ENCODE results near the gene OGFRL1.

- TF ChIP-seq, protein P1, sequence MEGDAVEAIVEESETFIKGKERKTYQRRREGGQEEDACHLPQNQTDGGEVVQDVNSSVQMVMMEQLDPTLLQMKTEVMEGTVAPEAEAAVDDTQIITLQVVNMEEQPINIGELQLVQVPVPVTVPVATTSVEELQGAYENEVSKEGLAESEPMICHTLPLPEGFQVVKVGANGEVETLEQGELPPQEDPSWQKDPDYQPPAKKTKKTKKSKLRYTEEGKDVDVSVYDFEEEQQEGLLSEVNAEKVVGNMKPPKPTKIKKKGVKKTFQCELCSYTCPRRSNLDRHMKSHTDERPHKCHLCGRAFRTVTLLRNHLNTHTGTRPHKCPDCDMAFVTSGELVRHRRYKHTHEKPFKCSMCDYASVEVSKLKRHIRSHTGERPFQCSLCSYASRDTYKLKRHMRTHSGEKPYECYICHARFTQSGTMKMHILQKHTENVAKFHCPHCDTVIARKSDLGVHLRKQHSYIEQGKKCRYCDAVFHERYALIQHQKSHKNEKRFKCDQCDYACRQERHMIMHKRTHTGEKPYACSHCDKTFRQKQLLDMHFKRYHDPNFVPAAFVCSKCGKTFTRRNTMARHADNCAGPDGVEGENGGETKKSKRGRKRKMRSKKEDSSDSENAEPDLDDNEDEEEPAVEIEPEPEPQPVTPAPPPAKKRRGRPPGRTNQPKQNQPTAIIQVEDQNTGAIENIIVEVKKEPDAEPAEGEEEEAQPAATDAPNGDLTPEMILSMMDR (IDR thresholded peaks at IDR 0.05; ENCODE audit: poor library complexity) = no peak
- TF ChIP-seq EZH2 (IDR thresholded peaks at IDR 0.05; ENCODE audit: borderline replicate concordance) (no peak), EZH2phosphoT487 (IDR thresholded peaks at IDR 0.05; ENCODE audit: low read depth, severe bottlenecking, unreplicated experiment) (no peak)
Observed at GRCh38 chr6:71289802-71290175, 1.2 kb downstream of the OGFRL1 start.

All from hepatocyte (in vitro differentiated cells).